ENCODE data around the gene ARMC6. TPM values are rescaled to one million over a fixed set of nuclear protein-coding genes. Genes with fewer than 3 reads are reported as not detected.

Gene ARMC6
- total RNA-seq, 1 experiment from 2014 or later: 66.5 TPM

- H2BK12ac ChIP-seq (ENCODE audit: insufficient read length, low read depth, low read length): no peak overlapping the region
- no peak overlapping the region for H3K18ac ChIP-seq (ENCODE audit: insufficient read length, low read depth, low read length)
- H2AK5ac ChIP-seq (ENCODE audit: insufficient read length, low read length): no peak overlapping the region
- H3K9me3 ChIP-seq (ENCODE audit: control insufficient read depth, low read depth, low read length): no peaks in the 10 kb centered on the region
- H3T11ph ChIP-seq (ENCODE audit: low read length): no peak overlapping the region
- peaks cover 16% of the 10 kb centered on the region for H3K79me1 ChIP-seq (ENCODE audit: insufficient read depth, low read depth, low read length, poor library complexity, severe bottlenecking)
- H4K91ac ChIP-seq (ENCODE audit: insufficient read length, low read depth, low read length): no peak overlapping the region
- H2BK120ac ChIP-seq (ENCODE audit: low read depth, low read length, poor library complexity, severe bottlenecking): no peak overlapping the region
- no peak overlapping the region for H3K27ac ChIP-seq (ENCODE audit: insufficient read length, low read depth, low read length)
- H3K9ac ChIP-seq (ENCODE audit: extremely low read depth, insufficient read length, low read length): no peak overlapping the region
- no peak overlapping the region for H2BK15ac ChIP-seq (ENCODE audit: low read depth, low read length)
- no peaks in the 10 kb centered on the region for H3K4me1 ChIP-seq (ENCODE audit: insufficient read depth, low read length)
- H3K4me2 ChIP-seq (ENCODE audit: insufficient read depth, insufficient read length, low read length): no peak overlapping the region
- H3K27ac Mint-ChIP-seq: no peak overlapping the region
- H3K4ac ChIP-seq (ENCODE audit: low read depth, low read length): no peak overlapping the region
- no peak overlapping the region for H3K23ac ChIP-seq (ENCODE audit: insufficient read length, low read depth, low read length)
- no peak overlapping the region for H2AFZ ChIP-seq (ENCODE audit: low read length)
- H2BK5ac ChIP-seq (ENCODE audit: insufficient read length, low read length): no peak overlapping the region
- no CpG with 5 or more reads among the region's 4 CpGs for WGBS (ENCODE audit: extremely low coverage, insufficient read length, low lambda C conversion rate)
- H3K27me3 Mint-ChIP-seq (ENCODE audit: low read depth): no peaks in the 10 kb centered on the region
- H4K20me1 ChIP-seq (ENCODE audit: control insufficient read depth, insufficient read depth, insufficient read length): peaks cover 3% of the 10 kb centered on the region
- peaks cover 3% of the 10 kb centered on the region; the same call in 1 of the 2 replicates for H3K79me2 ChIP-seq (ENCODE audit: insufficient read depth, low read length)
- H3K4me3 Mint-ChIP-seq: no peak overlapping the region
- no peaks in the 10 kb centered on the region for H3K27me3 ChIP-seq (ENCODE audit: insufficient read depth, low read length)
- no peak overlapping the region for H4K8ac ChIP-seq (replicated peaks; ENCODE audit: insufficient read length, low read depth, low read length)
- H3K4me1 Mint-ChIP-seq: peaks cover 5 to 6% of the 10 kb centered on the region in 2 experiments
- H3K9me3 Mint-ChIP-seq: no peaks in the 10 kb centered on the region
- TF ChIP-seq CTCF (conservative IDR thresholded peaks at IDR 0.05): no peak
- H3K23me2 ChIP-seq (ENCODE audit: insufficient read length, low read depth, low read length, poor library complexity, severe bottlenecking): no peaks in the 10 kb centered on the region
- H3K56ac ChIP-seq (ENCODE audit: insufficient read length, low read depth, low read length): no peak overlapping the region
- no peak overlapping the region for H3K14ac ChIP-seq (ENCODE audit: insufficient read depth, low read length)
- peaks cover 48 to 87% (median 85%) of the 10 kb centered on the region in 3 experiments; a peak in 6 of 7 replicates for H3K36me3 Mint-ChIP-seq (ENCODE audit: insufficient read depth in 1 of 3, low read depth in 3 of 3)
- no peak for DNase-seq
- H4K5ac ChIP-seq (ENCODE audit: insufficient read length, low read depth, low read length): no peak overlapping the region
- H2BK20ac ChIP-seq (ENCODE audit: low read depth, low read length, poor library complexity, severe bottlenecking): no peak overlapping the region
Measured at GRCh38 chr19:19027228-19027627, 6.2 kb upstream of the ARMC6 start.
